Testis (tissue), 3 donors: ENCODE results near the gene FAM240B. TPM values are rescaled to one million over a fixed set of nuclear protein-coding genes. Genes with fewer than 3 reads are reported as not detected.

Source experiments
- DNase-seq: peaks from one replicate; pipeline ENCODE4 v3.0.0-alpha.2; 2019
- H3K27ac ChIP-seq, 2 donors: fragments of 200-600 bp; sonication (generic); one replicate each; pipeline ENCODE4 v1.5.1; 2019
- H3K27me3 ChIP-seq: fragments of 200-600 bp; sonication (generic); one replicate; pipeline ENCODE4 v1.5.1; 2019
- H3K36me3 ChIP-seq: fragments of 200-600 bp; sonication (generic); one replicate; pipeline ENCODE4 v1.5.1; 2017; ENCODE audit warnings: low read depth; ENCODE audit errors: missing control alignments
- H3K4me1 ChIP-seq: fragments of 200-600 bp; sonication (generic); one replicate; pipeline ENCODE4 v1.5.1; 2019
- H3K4me3 ChIP-seq, 2 donors: fragments of 200-600 bp; sonication (generic); one replicate each; pipeline ENCODE4 v1.5.1; 2017 to 2019
- H3K9me3 ChIP-seq: fragments of 200-600 bp; sonication (generic); one replicate; pipeline ENCODE4 v1.5.1; 2017
- POLR2A ChIP-seq: fragments of 450-650 bp; IDR thresholded peaks from one replicate; pipeline ENCODE4 v1.6.1; 2017; ENCODE audit warnings: antibody characterized with exemption, mild to moderate bottlenecking, moderate library complexity
- WGBS, 2 donors: methylation state at CpG; one replicate each; pipeline ENCODE4 v1.1.5; 2018; 5-methylcytosine and 5-hydroxymethylcytosine counted together
- intact Hi-C: fragments of 100-400 bp; cut with DNase I; formaldehyde crosslinking; loops from one replicate; pipeline ENCODE4 v1.15.1; 2023; ENCODE audit warnings: low total_unique reads
- polyA plus RNA-seq: library from polyadenylated mRNA; stranded (reverse); fragments of 350-450 nt; fragmentation: Illumina TruSeq; extraction: RNeasy Lipid Tissue Mini Kit (QIAGEN cat#74804); gene quantifications from one replicate; pipeline ENCODE4 v1.2.3, GENCODE V29; 2014; ENCODE audit warnings: low read depth, low replicate concordance; ENCODE audit not compliant: insufficient read depth
- total RNA-seq, 2 donors: library from RNA; depleted of rRNA; stranded (reverse); fragments of >200 nt; gene quantifications; one replicate each; pipeline ENCODE4 v1.2.3, GENCODE V29; 2016
- TF ChIP-seq, protein P1 (sequence below), 3 experiments: fragments of 450-650 bp in 2 of 3; fragments of 200-600 bp in 1 of 3; sonication (generic) in 1 of 3; IDR thresholded peaks; one replicate each; pipeline ENCODE4 v1.5.1; 2016 to 2019; ENCODE audit warnings: antibody characterized with exemption in 3 of 3, mild to moderate bottlenecking in 2 of 3, moderate library complexity in 1 of 3

The FAM240B gene
- total and polyA plus RNA-seq, 3 donors from 2014 or later = 0.81 to 1.3 TPM; not detected in 1

- H3K4me3 ChIP-seq = no peak overlapping the region
- WGBS, 2 donors = 42 to 49% methylated on average over 14 of the region's 14 CpGs
- no peak for DNase-seq
- H3K9me3 ChIP-seq = no peaks in the 10 kb centered on the region
- H3K27ac ChIP-seq = no peak overlapping the region
- no peaks in the 10 kb centered on the region for H3K4me1 ChIP-seq
- TF ChIP-seq, protein P1, sequence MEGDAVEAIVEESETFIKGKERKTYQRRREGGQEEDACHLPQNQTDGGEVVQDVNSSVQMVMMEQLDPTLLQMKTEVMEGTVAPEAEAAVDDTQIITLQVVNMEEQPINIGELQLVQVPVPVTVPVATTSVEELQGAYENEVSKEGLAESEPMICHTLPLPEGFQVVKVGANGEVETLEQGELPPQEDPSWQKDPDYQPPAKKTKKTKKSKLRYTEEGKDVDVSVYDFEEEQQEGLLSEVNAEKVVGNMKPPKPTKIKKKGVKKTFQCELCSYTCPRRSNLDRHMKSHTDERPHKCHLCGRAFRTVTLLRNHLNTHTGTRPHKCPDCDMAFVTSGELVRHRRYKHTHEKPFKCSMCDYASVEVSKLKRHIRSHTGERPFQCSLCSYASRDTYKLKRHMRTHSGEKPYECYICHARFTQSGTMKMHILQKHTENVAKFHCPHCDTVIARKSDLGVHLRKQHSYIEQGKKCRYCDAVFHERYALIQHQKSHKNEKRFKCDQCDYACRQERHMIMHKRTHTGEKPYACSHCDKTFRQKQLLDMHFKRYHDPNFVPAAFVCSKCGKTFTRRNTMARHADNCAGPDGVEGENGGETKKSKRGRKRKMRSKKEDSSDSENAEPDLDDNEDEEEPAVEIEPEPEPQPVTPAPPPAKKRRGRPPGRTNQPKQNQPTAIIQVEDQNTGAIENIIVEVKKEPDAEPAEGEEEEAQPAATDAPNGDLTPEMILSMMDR (IDR thresholded peaks at IDR 0.05) = no peak
- no peak for TF ChIP-seq POLR2A
- intact Hi-C loops = no loop called here
- H3K36me3 ChIP-seq = no peaks in the 10 kb centered on the region
- no peaks in the 10 kb centered on the region for H3K27me3 ChIP-seq
Measured at GRCh38 chr9:38677660-38678303, 42.2 kb downstream of the FAM240B start.

DNA sequence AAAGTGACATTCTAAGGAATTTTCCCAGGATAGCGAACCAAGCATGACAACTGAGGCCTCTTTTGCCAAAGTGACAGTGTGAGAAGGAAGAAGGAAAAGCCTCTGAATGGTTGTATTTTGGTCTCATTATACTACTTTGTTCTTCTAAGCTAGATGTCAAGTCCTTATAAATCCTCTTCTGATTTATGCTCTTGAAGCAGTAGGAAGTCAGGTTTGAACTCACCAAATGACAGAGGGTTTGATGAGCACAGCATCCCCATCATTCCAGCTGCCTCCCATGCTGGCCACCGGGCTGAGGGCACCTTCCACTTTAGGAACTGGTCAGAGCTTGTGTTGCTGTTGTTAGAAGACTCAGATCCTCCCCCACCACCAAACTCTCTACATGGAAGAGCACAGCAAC lies 44.1 kb downstream of the FAM240B start:
- no peaks in the 10 kb centered on the region for H3K36me3 ChIP-seq
- H3K27ac ChIP-seq = no peak overlapping the region
- no peaks in the 10 kb centered on the region for H3K4me1 ChIP-seq
- no peaks in the 10 kb centered on the region for H3K9me3 ChIP-seq
- H3K27me3 ChIP-seq = no peaks in the 10 kb centered on the region
- TF ChIP-seq, protein P1 (IDR thresholded peaks at IDR 0.05) = no peak
- TF ChIP-seq POLR2A = no peak
- DNase-seq = no peak
- intact Hi-C loops = no loop called here
- H3K4me3 ChIP-seq = no peak overlapping the region
- WGBS, 2 donors = 69 to 79% methylated on average over 2 of the region's 2 CpGs

- no peak for DNase-seq
- Histone ChIP-seq H3K9me3 (no peaks in the 10 kb centered on the region), H3K4me1 (no peaks in the 10 kb centered on the region), H3K4me3 (no peak overlapping the region), H3K27me3 (no peaks in the 10 kb centered on the region), H3K27ac (no peak overlapping the region), H3K36me3 (no peaks in the 10 kb centered on the region)
- TF ChIP-seq, protein P1 (IDR thresholded peaks at IDR 0.05) = no peak
- TF ChIP-seq POLR2A = no peak
- 79 to 86% methylated on average over 6 of the region's 6 CpGs for WGBS, 2 donors
- intact Hi-C loops = no loop called here
Measured at GRCh38 chr9:38675211-38675610, 44.7 kb downstream of the FAM240B start.

GRCh38 chr9:38673399-38674193 lies 46.3 kb downstream of the FAM240B start:
- Histone ChIP-seq H3K27ac (no peak overlapping the region), H3K4me1 (no peaks in the 10 kb centered on the region), H3K9me3 (no peaks in the 10 kb centered on the region), H3K27me3 (no peaks in the 10 kb centered on the region), H3K4me3 (no peak overlapping the region), H3K36me3 (no peaks in the 10 kb centered on the region)
- intact Hi-C loops = no loop called here
- no peak for DNase-seq
- WGBS, 2 donors = 76 to 91% methylated on average over 19 of the region's 19 CpGs
- TF ChIP-seq, protein P1 (IDR thresholded peaks at IDR 0.05) = no peak
- TF ChIP-seq POLR2A = no peak
